Right cardiac atrium (tissue), 5 donors: ENCODE data around the gene C4B. TPM values are rescaled to one million over a fixed set of nuclear protein-coding genes. Genes with fewer than 3 reads are reported as not detected.

Source experiments
- ATAC-seq, 2 donors: fragments of 200-7000 bp; cut with Tn5 transposase; one replicate each; pipeline versions ENCODE4 v1.8.0 to v1.9.1; 2020; ENCODE audit warnings: moderate library complexity in 2 of 2, mild to moderate bottlenecking in 1 of 2
- DNase-seq, 3 donors: peaks; one replicate each; pipeline ENCODE4 v3.0.0-alpha.2; 2020
- H3K27ac ChIP-seq: one replicate; pipeline ENCODE4 v1.5.1; 2013; ENCODE audit warnings: mild to moderate bottlenecking, low read length, control low read depth, moderate library complexity
- H3K27me3 ChIP-seq: one replicate; pipeline ENCODE4 v1.6.1; 2013; ENCODE audit not compliant: control insufficient read depth, insufficient read depth
- H3K4me1 ChIP-seq: one replicate; pipeline ENCODE4 v1.6.1; 2013; ENCODE audit warnings: low read length; ENCODE audit not compliant: control insufficient read depth, insufficient read depth
- H3K4me3 ChIP-seq: one replicate; pipeline ENCODE4 v1.5.1; 2013; ENCODE audit warnings: low read length, control low read depth
- H3K9me3 ChIP-seq: one replicate; pipeline ENCODE4 v1.6.1; 2013; ENCODE audit warnings: low read length; ENCODE audit not compliant: control insufficient read depth
- WGBS: extraction: QIAGEN DNeasy Blood & Tissue Kit; methylation state at CpG from one replicate; pipeline ENCODE4 v1.1.7; 2013; 5-methylcytosine and 5-hydroxymethylcytosine counted together
- intact Hi-C, 4 donors: fragments of 100-400 bp; cut with DNase I; formaldehyde crosslinking; loops; one replicate each; pipeline versions ENCODE4 v1.11.0 to v1.14.0; 2022 to 2023
- polyA plus RNA-seq: library from polyadenylated mRNA; stranded (reverse); fragments of 200-250 nt; gene quantifications from one replicate; pipeline ENCODE4 v1.2.3, GENCODE V29; 2013
- total RNA-seq, 4 donors: library from RNA; stranded (reverse); fragmentation: NEBNext Ultra II Directional; extraction: Animal tissue kit (Norgen Biotek cat#: 25700); gene quantifications; one replicate each; pipeline ENCODE4 v1.2.1, GENCODE V29; 2021
- donor health status: healthy with polysubstance abuse.
- donor health status: DM: no; HTN: yes; CAD: no.
- donor health status: DM: no; HTN: no; CAD: no.
- donor health status: DM: no; HTN: yes; CAD: no; lungs with severe emphysema.
- donor health status: DM: yes; HTN: yes; CAD: no.

C4B gene
- total and polyA plus RNA-seq, 5 donors: 41.2 to 163 (median 129) TPM

GRCh38 chr6:32083812-32084768 lies 69.5 kb downstream of the C4B start:
- no peaks in the 10 kb centered on the region for H3K9me3 ChIP-seq
- H3K4me3 ChIP-seq: no peak overlapping the region
- no peak for ATAC-seq
- H3K27me3 ChIP-seq: no peaks in the 10 kb centered on the region
- H3K27ac ChIP-seq: no peak overlapping the region
- intact Hi-C loops: no loop called here
- DNase-seq: peak in 2 of 3 donors; percentile 40 to 60
- WGBS: 93% methylated on average over 22 of the region's 22 CpGs
- H3K4me1 ChIP-seq: peaks cover 6% of the 10 kb centered on the region

GRCh38 chr6:32084780-32085179 lies 70.2 kb downstream of the C4B start:
- DNase-seq: peak in 1 of 3 donors; percentile 1
- 98% methylated on average over 2 of the region's 2 CpGs for WGBS
- peaks cover 6% of the 10 kb centered on the region for H3K4me1 ChIP-seq

More at GRCh38 chr6:32084780-32085179, 70.2 kb downstream of the C4B start:
- H3K4me3 ChIP-seq: no peak overlapping the region
- no peak overlapping the region for H3K27ac ChIP-seq
- no peaks in the 10 kb centered on the region for H3K9me3 ChIP-seq
- intact Hi-C loops: no loop called here
- no peaks in the 10 kb centered on the region for H3K27me3 ChIP-seq
- no peak for ATAC-seq

Other genes starting within 250 kb of the C4B start
- 10 to 100 TPM in 1 of 4 donors, 1 to 10 TPM in 3; 3.4 to 12.8 (median 8.2) TPM for gene VWA7, start 237.5 kb upstream of the C4B start, total RNA-seq
- 3.2 TPM for gene VWA7, start 237.5 kb upstream of the C4B start, polyA plus RNA-seq
- 10 to 100 TPM; 21.7 to 30.6 (median 26.9) TPM for gene VARS1, start 219.0 kb upstream of the C4B start, total RNA-seq
- gene VARS1, start 219.0 kb upstream of the C4B start, polyA plus RNA-seq: 14.8 TPM
- gene LSM2, start 207.8 kb upstream of the C4B start, total RNA-seq: 10 to 100 TPM; 22.8 to 27.3 (median 23.8) TPM
- 27.0 TPM for gene LSM2, start 207.8 kb upstream of the C4B start, polyA plus RNA-seq
- gene HSPA1L, start 199.5 kb upstream of the C4B start, total RNA-seq: 1 to 10 TPM; 1.6 to 2.8 (median 2.2) TPM
- gene HSPA1L, start 199.5 kb upstream of the C4B start, polyA plus RNA-seq: 2.0 TPM
- gene HSPA1A, start 199.3 kb upstream of the C4B start, total RNA-seq: 100 to 1,000 TPM; 167 to 328 (median 273) TPM
- 321 TPM for gene HSPA1A, start 199.3 kb upstream of the C4B start, polyA plus RNA-seq
- gene HSPA1B, start 187.1 kb upstream of the C4B start, total RNA-seq: 100 to 1,000 TPM; 110 to 299 (median 197) TPM
- gene HSPA1B, start 187.1 kb upstream of the C4B start, polyA plus RNA-seq: 114 TPM
- gene NEU1, start 152.0 kb upstream of the C4B start, total RNA-seq: 10 to 100 TPM; 18.5 to 28.2 (median 22.7) TPM
- 26.0 TPM for gene NEU1, start 152.0 kb upstream of the C4B start, polyA plus RNA-seq
- gene SLC44A4, start 135.8 kb upstream of the C4B start, total RNA-seq: not detected
- 0.05 TPM for gene SLC44A4, start 135.8 kb upstream of the C4B start, polyA plus RNA-seq
- 10 to 100 TPM; 13.5 to 24.0 (median 20.0) TPM for gene EHMT2, start 117.1 kb upstream of the C4B start, total RNA-seq
- 15.7 TPM for gene EHMT2, start 117.1 kb upstream of the C4B start, polyA plus RNA-seq
- gene ZBTB12, start 112.7 kb upstream of the C4B start, total RNA-seq: 1 to 10 TPM; 1.6 to 5.0 (median 3.4) TPM
- gene ZBTB12, start 112.7 kb upstream of the C4B start, polyA plus RNA-seq: 2.4 TPM
- 10 to 100 TPM; 10.9 to 19.8 (median 12.0) TPM for gene C2, start 87.1 kb upstream of the C4B start, total RNA-seq
- 3.0 TPM for gene C2, start 87.1 kb upstream of the C4B start, polyA plus RNA-seq
- 10 to 100 TPM; 14.2 to 34.2 (median 24.2) TPM for gene CFB, start 68.7 kb upstream of the C4B start, total RNA-seq
- gene CFB, start 68.7 kb upstream of the C4B start, polyA plus RNA-seq: 10.4 TPM
- 10 to 100 TPM; 49.2 to 53.1 (median 50.9) TPM for gene NELFE, start 55.8 kb upstream of the C4B start, total RNA-seq
- 45.8 TPM for gene NELFE, start 55.8 kb upstream of the C4B start, polyA plus RNA-seq
- gene SKIC2, start 55.6 kb upstream of the C4B start, total RNA-seq: 10 to 100 TPM; 36.5 to 43.1 (median 37.0) TPM
- gene SKIC2, start 55.6 kb upstream of the C4B start, polyA plus RNA-seq: 28.9 TPM
- 10 to 100 TPM; 12.0 to 17.2 (median 16.1) TPM for gene DXO, start 42.7 kb upstream of the C4B start, total RNA-seq
- 16.9 TPM for gene DXO, start 42.7 kb upstream of the C4B start, polyA plus RNA-seq
- gene C4A, start 32.7 kb upstream of the C4B start, total RNA-seq: 100 to 1,000 TPM in 3 of 4 donors, 10 to 100 TPM in 1; 91.0 to 154 (median 139) TPM
- 40.7 TPM for gene C4A, start 32.7 kb upstream of the C4B start, polyA plus RNA-seq
- gene CYP21A2, start 23.6 kb downstream of the C4B start, total RNA-seq: 1 to 10 TPM in 1 of 4 donors, under 1 TPM in 2, not detected in 1; 0.47 to 3.2 (median 0.51) TPM
- 0.48 TPM for gene CYP21A2, start 23.6 kb downstream of the C4B start, polyA plus RNA-seq
- 100 to 1,000 TPM in 3 of 4 donors, 10 to 100 TPM in 1; 77.9 to 182 (median 115) TPM for gene TNXB, start 94.5 kb downstream of the C4B start, total RNA-seq
- 99.0 TPM for gene TNXB, start 94.5 kb downstream of the C4B start, polyA plus RNA-seq
- 10 to 100 TPM; 35.2 to 44.9 (median 38.5) TPM for gene ATF6B, start 113.5 kb downstream of the C4B start, total RNA-seq
- 29.2 TPM for gene ATF6B, start 113.5 kb downstream of the C4B start, polyA plus RNA-seq
- 1 to 10 TPM; 2.9 to 3.6 (median 3.1) TPM for gene FKBPL, start 115.5 kb downstream of the C4B start, total RNA-seq
- gene FKBPL, start 115.5 kb downstream of the C4B start, polyA plus RNA-seq: 3.5 TPM
- 1 to 10 TPM; 1.5 to 3.3 (median 1.8) TPM for gene PRRT1, start 137.1 kb downstream of the C4B start, total RNA-seq
- 2.6 TPM for gene PRRT1, start 137.1 kb downstream of the C4B start, polyA plus RNA-seq
- 10 to 100 TPM; 26.1 to 30.5 (median 30.1) TPM for gene PPT2, start 139.3 kb downstream of the C4B start, total RNA-seq
- gene PPT2, start 139.3 kb downstream of the C4B start, polyA plus RNA-seq: 22.4 TPM
- gene EGFL8, start 149.8 kb downstream of the C4B start, total RNA-seq: 10 to 100 TPM in 3 of 4 donors, 1 to 10 TPM in 1; 8.4 to 16.9 (median 12.9) TPM
- 12.6 TPM for gene EGFL8, start 149.8 kb downstream of the C4B start, polyA plus RNA-seq
- gene AGPAT1, start 161.3 kb downstream of the C4B start, total RNA-seq: 10 to 100 TPM; 56.9 to 67.2 (median 63.1) TPM
- gene AGPAT1, start 161.3 kb downstream of the C4B start, polyA plus RNA-seq: 54.9 TPM
- 10 to 100 TPM; 73.2 to 88.3 (median 76.7) TPM for gene RNF5, start 163.6 kb downstream of the C4B start, total RNA-seq
- 118 TPM for gene RNF5, start 163.6 kb downstream of the C4B start, polyA plus RNA-seq
- 1 to 10 TPM; 1.8 to 3.6 (median 3.5) TPM for gene AGER, start 169.5 kb downstream of the C4B start, total RNA-seq
- 1.6 TPM for gene AGER, start 169.5 kb downstream of the C4B start, polyA plus RNA-seq
- 10 to 100 TPM; 44.1 to 61.0 (median 51.8) TPM for gene PBX2, start 175.4 kb downstream of the C4B start, total RNA-seq
- gene PBX2, start 175.4 kb downstream of the C4B start, polyA plus RNA-seq: 44.7 TPM
- 1 to 10 TPM; 5.9 to 9.5 (median 8.3) TPM for gene GPSM3, start 177.8 kb downstream of the C4B start, total RNA-seq
- 4.0 TPM for gene GPSM3, start 177.8 kb downstream of the C4B start, polyA plus RNA-seq
- 10 to 100 TPM; 14.4 to 27.6 (median 22.1) TPM for gene NOTCH4, start 209.3 kb downstream of the C4B start, total RNA-seq
- 33.5 TPM for gene NOTCH4, start 209.3 kb downstream of the C4B start, polyA plus RNA-seq